Breast epithelium (tissue), 4 donors: ENCODE results near the gene POC1A. TPM values are rescaled to one million over a fixed set of nuclear protein-coding genes. Genes with fewer than 3 reads are reported as not detected.

Experiments
- DNase-seq, 2 donors: peaks; one replicate each; pipeline ENCODE4 v3.0.0-alpha.2; 2019; ENCODE audit warnings: low spot score in 2 of 2
- H3K27ac ChIP-seq, 2 donors: fragments of 200-600 bp; sonication (generic) in 1 of 2; one replicate each; pipeline ENCODE4 v1.5.1; 2016 to 2019; ENCODE audit warnings: mild to moderate bottlenecking in 1 of 2
- H3K27me3 ChIP-seq, 2 donors: fragments of 200-600 bp; sonication (generic) in 1 of 2; one replicate each; pipeline versions ENCODE4 v1.5.1 to v1.6.0; 2017 to 2019; ENCODE audit warnings: control low read depth in 1 of 2, mild to moderate bottlenecking in 1 of 2
- H3K36me3 ChIP-seq: fragments of 200-600 bp; one replicate; pipeline ENCODE4 v1.5.1; 2019
- H3K4me1 ChIP-seq, 2 donors: fragments of 200-600 bp; sonication (generic); one replicate each; pipeline ENCODE4 v1.5.1; 2016 to 2019; ENCODE audit warnings: control low read depth in 1 of 2
- H3K4me3 ChIP-seq, 3 donors: fragments of 200-600 bp; sonication (generic); 1 replicate in 2 of 3; 2 replicates in 1 of 3; pipeline ENCODE4 v1.5.1; 2016 to 2019; ENCODE audit warnings: mild to moderate bottlenecking in 3 of 3, moderate library complexity in 2 of 3
- H3K9me3 ChIP-seq, 2 donors: fragments of 200-600 bp; sonication (generic) in 1 of 2; one replicate each; pipeline ENCODE4 v1.5.1; 2016 to 2019; ENCODE audit warnings: control low read depth in 1 of 2
- CTCF ChIP-seq, 3 donors: fragments of 450-650 bp; IDR thresholded peaks; one replicate each; pipeline ENCODE4 v1.5.1; 2016 to 2017; ENCODE audit warnings: antibody characterized with exemption in 3 of 3, mild to moderate bottlenecking in 3 of 3, moderate library complexity in 3 of 3
- POLR2A ChIP-seq: fragments of 450-650 bp; IDR thresholded peaks from one replicate; pipeline ENCODE4 v1.6.1; 2016; ENCODE audit warnings: antibody characterized with exemption, mild to moderate bottlenecking, moderate library complexity
- POLR2AphosphoS5 ChIP-seq, 3 donors: sonication (generic); formaldehyde crosslinking; IDR thresholded peaks; one replicate each; pipeline ENCODE4 v1.6.1; 2017; ENCODE audit warnings: antibody characterized with exemption in 3 of 3
- intact Hi-C: fragments of 100-400 bp; cut with DNase I; formaldehyde crosslinking; loops from one replicate; pipeline ENCODE4 v1.15.1; 2023; ENCODE audit warnings: low total_unique reads
- total RNA-seq, 3 donors: library from RNA; depleted of rRNA; stranded (reverse); fragments of >200 nt; gene quantifications; one replicate each; pipeline ENCODE4 v1.1.0, GENCODE V29; 2016

The POC1A gene
- total RNA-seq, 3 donors from 2014 or later, result 1.9 to 2.7 (median 2.6) TPM

GRCh38 chr3:52117537-52117936 lies 36.7 kb downstream of the POC1A start:
- Histone ChIP-seq H3K27ac (no peak overlapping the region), H3K4me1 (no peaks in the 10 kb centered on the region), H3K4me3 (no peak overlapping the region), H3K36me3 (no peaks in the 10 kb centered on the region), H3K9me3 (no peaks in the 10 kb centered on the region), H3K27me3 (no peaks in the 10 kb centered on the region)
- no peak for DNase-seq
- TF ChIP-seq POLR2A (no peak), POLR2AphosphoS5 (IDR thresholded peaks at IDR 0.05) (no peak), CTCF (IDR thresholded peaks at IDR 0.05) (no peak)
- intact Hi-C loops, result no loop called here

GRCh38 chr3:52112056-52112455 lies 42.2 kb downstream of the POC1A start:
- intact Hi-C loops, result no loop called here
- TF ChIP-seq POLR2A (no peak), CTCF (IDR thresholded peaks at IDR 0.05) (no peak)
- Histone ChIP-seq H3K36me3 (no peaks in the 10 kb centered on the region), H3K9me3 (no peaks in the 10 kb centered on the region), H3K4me3 (no peak overlapping the region), H3K4me1 (no peaks in the 10 kb centered on the region), H3K27ac (no peak overlapping the region), H3K27me3 (no peaks in the 10 kb centered on the region)
- DNase-seq, result no peak

- Histone ChIP-seq H3K27me3 (no peaks in the 10 kb centered on the region), H3K36me3 (no peaks in the 10 kb centered on the region), H3K27ac (no peak overlapping the region), H3K9me3 (no peaks in the 10 kb centered on the region), H3K4me1 (no peaks in the 10 kb centered on the region), H3K4me3 (no peak overlapping the region)
- TF ChIP-seq POLR2A, result no peak
- TF ChIP-seq CTCF (IDR thresholded peaks at IDR 0.05), result no peak
- no peak for TF ChIP-seq POLR2AphosphoS5 (IDR thresholded peaks at IDR 0.05)
- intact Hi-C loops, result no loop called here
- DNase-seq, result no peak
These were observed 43.7 kb downstream of the POC1A start for GRCh38 chr3:52110502-52110901.

- DNase-seq, result no peak
- no peaks in the 10 kb centered on the region for H3K36me3 ChIP-seq
These were observed 44.5 kb downstream of the POC1A start for GRCh38 chr3:52109611-52110301.

More at GRCh38 chr3:52109611-52110301, 44.5 kb downstream of the POC1A start:
- Histone ChIP-seq H3K27me3 (no peaks in the 10 kb centered on the region), H3K4me1 (no peaks in the 10 kb centered on the region), H3K27ac (no peak overlapping the region), H3K9me3 (no peaks in the 10 kb centered on the region), H3K4me3 (no peak overlapping the region)
- intact Hi-C loops, result loop anchor here (10.0 kb wide), 1 partner anchor 355 kb away; no protein-coding TSS in a partner anchor
- TF ChIP-seq POLR2AphosphoS5 (IDR thresholded peaks at IDR 0.05), result no peak
- no peak for TF ChIP-seq CTCF (IDR thresholded peaks at IDR 0.05)
- TF ChIP-seq POLR2A, result no peak
